GM20431 (cell line): Measurements from ENCODE around the gene SKIC2.
"Not testable (repeated sequence)": the region's sequence is repeated elsewhere in the genome, so short reads cannot be mapped to it uniquely, and the experiment has no call there.

Source experiments
- in situ Hi-C: fragments of 300-500 bp; cut with MseI, MboI; formaldehyde crosslinking; loops from one replicate; pipeline ENCODE4 v1.15.0; 2020; ENCODE audit warnings: low sequenced_read_pairs; ENCODE audit not compliant: unreplicated experiment

Gene SKIC2

GRCh38 chr6:31958741-31959739 is at the start of gene SKIC2, which contains the start of gene NELFE:
TSS of gene SKIC2 (plus strand) at chr6:31959175. CDS start at chr6:31959193, 18 bp downstream.
TSS of gene NELFE (minus strand) at chr6:31958971. CDS start at chr6:31958446, 525 bp downstream.
- in situ Hi-C loops: no loop called here

DNA sequence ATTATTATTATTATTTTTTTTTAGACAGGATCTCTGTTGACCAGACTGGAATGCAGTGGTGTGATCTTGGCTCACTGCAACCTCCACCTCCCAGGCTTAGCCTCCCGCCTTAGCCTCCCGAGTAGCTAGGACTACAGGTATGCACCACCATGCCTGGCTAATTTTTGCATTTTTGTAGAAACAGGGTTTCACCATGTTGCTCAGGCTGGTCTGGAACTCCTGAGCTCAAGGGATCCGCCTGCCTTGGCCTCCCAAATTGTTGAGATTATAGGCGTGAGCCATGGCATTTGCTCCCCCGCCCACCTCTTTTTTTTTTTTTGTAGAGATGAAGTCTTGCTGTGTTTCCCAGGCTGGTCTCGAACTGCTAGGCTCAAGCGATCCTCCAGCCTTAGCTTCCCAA is 49.7 kb upstream of the SKIC2 start:
- in situ Hi-C loops: not testable (repeated sequence)

DNA sequence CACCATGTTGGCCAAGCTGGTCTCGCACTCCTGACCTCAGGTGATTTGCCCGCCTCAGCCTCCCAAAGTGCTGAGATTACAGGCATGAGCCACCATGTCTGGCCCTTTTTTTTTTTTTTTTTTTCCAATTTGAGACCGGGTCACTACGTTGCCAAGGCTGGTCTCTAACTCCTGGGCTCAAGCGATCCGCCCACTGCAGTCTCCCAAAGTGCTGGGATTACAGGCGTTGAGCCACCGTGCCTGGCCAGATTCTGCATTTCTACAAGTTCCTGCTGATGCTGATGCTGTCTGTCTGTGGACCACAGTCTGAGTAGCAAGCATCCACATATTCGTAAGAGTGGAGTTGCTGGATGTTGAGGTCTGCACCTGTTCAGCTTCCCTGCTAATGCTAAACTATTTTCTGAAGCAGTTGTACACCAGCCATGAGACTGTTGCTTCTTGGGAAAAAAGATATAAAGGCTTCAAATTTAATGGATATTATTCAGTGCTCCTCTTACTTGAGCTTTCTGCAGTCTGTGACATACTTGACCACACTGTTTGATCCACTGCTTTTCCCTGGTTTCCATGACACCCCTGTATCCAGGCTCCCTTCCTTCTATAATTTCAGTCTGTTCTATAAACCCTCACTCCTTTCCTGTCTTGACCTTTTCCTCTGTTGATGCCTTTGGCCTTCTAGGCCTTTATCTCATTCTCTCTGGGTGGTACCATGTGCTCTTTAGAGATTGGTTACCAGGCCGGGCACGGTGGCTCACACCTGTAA is 47.0 kb upstream of the SKIC2 start:
- in situ Hi-C loops: no loop called here

DNA sequence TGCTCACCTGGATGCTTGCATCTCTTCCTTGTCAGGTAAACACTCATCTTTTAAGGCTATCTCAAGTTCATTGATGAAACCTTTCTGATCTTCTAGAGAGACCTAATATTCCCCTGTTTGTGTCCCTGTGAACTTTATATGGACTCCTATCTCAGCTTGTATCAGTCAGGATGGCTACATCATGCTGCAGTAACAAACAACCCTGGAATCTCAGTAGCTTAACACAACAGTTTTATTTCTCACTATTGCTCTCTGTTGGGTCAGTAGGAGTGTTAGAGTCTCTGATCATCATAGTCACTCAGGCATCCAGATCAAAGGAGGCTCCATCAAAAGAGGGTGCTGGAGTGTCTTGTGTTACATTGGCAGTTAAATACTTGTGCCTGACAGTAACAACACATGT is 43.6 kb upstream of the SKIC2 start:
- in situ Hi-C loops: no loop called here

GRCh38 chr6:31915756-31916155 is 43.2 kb upstream of the SKIC2 start:
- in situ Hi-C loops: no loop called here

DNA sequence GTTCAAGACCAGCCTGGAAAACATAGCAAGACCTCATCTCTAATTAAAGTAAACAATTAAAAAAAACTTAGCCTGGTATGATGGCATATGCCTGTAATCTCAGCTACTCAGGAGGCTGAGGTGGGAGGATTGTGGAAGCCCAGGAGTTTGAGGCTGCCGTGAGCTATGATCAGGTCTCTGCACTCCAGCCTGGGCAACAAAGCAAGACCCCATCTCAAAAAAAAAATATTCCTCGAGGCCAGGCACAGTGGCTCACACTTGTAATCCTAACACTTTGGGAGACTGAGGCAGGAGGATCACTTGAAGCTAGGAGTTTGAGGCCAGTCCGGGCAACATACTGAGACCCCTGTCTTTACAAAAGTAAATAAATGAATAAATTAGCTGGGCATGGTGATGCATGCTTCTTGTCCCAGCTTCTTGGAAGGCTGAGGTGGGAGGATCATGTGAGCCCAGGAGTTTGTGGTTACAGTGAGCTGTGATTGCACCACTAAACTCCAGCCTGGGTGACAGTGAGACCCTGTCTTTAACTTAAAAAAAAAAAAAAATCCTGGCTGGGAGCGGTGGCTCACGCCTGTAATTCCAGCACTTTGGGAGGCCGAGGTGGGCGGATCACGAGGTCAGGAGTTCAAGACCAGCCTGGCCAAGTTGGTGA is 40.8 kb upstream of the SKIC2 start:
- in situ Hi-C loops: no loop called here

DNA sequence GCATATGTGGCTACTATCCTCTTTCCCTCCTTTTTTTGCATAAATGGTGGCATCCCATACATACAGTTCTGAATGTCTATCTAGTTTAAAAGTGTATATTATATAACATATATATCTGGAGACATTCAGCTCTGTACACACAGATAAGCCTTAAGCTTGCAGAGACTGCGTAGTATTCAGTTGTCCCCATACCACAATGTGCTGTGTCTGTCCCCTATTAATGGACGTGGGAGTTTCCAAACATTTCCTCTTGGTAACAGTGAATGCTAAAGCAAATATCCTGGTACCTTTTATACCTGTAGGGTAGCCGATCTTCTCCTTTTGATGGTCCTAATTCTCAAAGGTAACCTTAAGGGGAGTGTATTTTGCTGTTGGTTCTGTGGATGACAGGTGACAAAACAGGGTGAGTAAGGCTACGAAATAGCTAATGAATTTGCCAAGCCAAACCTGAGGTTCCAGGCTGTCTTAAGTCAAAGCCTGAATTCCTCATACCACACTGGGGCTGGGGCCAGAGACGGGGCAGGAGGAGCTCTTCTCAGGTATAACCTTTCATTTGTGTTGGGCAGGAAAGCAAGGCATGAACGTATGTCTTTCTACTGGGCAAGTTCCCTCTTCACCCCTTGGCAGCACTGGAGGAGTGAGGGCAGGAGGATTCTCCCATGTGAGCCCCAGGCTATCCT is 39.2 kb upstream of the SKIC2 start:
- in situ Hi-C loops: no loop called here

GRCh38 chr6:31920811-31921210 is 38.2 kb upstream of the SKIC2 start:
- in situ Hi-C loops: no loop called here

DNA sequence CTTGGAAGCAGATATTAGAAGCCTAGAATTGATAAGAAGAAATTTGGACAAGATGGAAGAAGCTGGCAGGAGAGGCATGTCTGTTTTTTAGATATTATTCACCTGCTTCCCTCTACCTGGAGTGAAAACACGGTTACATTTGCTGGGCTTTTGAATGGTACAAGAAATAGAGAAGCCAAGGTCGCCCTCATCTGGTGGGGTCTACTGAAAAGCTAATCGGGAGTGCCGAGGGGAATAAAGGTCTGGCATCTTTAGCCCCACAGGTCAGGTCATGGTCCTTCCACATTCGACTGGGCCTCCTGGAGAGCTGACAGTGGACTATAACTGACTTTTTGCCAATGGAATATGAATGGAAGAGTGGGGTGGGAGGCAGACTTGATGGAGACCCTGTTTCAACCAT is 36.0 kb upstream of the SKIC2 start:
- in situ Hi-C loops: no loop called here

DNA sequence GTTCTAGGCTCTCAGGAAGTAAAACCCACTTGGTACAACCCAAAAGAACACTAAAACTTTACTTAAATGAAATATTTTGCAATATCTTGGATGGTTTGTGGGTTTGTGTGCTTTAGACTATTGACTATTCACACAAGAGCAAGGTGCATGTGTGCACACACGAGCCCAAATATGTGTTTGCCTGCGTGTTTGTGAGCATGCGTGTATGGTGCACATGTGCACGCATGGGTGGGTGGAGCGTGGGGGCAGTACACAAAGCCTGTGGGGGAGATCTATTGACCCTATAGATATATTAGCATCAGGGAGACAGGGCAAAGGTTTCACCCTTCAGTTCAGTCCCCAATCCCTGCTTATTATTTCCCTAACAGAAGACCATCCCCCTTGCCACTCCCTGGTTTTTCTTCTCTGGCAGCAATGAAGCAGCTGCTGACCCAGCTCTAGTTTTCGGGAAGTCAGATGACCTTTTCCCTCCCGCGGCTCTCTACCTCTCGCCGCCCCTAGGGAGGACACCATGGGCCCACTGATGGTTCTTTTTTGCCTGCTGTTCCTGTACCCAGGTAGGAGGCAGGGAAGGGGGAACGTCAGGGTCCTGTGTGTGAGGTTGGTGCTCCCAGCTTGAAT is 31.6 kb upstream of the SKIC2 start, which contains the start of gene C2:
Gene C2 (plus strand): TSS at position 476 of the 621 bp plus-strand sequence. CDS start 36 bp downstream, at position 512.
- in situ Hi-C loops: no loop called here

DNA sequence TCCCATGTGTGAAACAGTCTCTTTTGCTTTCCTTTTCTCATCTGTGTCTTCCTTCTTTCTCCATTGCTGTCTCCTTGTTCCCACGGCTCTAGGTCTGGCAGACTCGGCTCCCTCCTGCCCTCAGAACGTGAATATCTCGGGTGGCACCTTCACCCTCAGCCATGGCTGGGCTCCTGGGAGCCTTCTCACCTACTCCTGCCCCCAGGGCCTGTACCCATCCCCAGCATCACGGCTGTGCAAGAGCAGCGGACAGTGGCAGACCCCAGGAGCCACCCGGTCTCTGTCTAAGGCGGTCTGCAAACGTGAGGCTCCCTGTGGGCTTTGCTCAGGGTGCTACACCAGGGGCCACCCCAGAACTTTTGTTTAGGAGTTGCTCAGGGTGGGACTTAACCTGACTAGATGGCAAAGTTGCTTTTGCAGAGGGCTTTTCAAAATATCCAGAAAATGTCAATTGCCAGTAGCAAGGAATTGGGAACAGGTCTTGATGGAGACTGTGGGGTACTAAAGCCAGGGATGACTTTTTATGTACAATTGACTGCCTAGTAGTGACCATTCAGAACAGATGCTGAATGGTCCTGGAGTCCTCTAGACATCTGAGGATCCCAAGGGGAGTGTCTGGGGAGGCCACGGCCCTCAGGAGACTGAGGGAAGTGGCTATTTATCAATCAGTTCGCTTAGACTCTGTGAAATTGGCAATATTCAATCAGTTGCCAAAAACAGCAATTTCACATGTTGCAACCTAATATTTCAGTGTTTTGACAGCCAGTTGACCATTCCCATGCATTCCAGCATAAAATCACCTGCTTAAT is 30.9 kb upstream of the SKIC2 start:
- in situ Hi-C loops: no loop called here

GRCh38 chr6:31928672-31928939 is 30.4 kb upstream of the SKIC2 start:
- in situ Hi-C loops: no loop called here

DNA sequence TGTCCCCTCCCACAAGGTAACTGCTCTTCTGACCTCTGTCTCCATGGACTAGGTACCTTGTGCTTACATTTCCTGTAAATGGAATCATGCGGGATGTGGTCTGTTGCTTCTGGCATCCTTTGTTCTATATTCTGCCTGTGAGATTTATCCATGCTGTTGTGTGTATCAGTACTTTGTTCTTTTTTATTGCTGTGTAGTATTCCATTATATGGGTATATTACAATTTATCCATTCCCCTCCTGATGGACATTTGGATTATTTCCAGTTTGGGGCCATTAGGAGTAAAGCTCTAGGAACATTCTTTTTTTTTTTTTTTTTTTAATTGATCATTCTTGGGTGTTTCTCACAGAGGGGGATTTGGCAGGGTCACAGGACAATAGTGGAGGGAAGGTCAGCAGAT is 28.0 kb upstream of the SKIC2 start:
- in situ Hi-C loops: no loop called here

DNA sequence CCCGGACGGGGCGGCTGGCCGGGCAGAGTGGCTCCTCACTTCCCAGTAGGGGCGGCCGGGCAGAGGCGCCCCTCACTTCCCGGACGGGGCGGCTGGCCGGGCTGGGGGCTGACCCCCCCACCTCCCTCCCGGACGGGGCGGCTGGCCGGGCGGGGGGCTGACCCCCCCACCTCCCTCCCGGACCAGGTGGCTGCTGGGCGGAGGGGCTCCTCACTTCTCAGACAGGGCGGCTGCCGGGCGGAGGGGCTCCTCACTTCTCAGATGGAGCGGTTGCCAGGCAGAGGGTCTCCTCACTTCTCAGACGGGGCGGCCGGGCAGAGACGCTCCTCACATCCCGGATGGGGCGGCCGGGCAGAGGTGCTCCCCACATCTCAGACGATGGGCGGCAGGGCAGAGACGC is 26.8 kb upstream of the SKIC2 start:
- in situ Hi-C loops: not testable (repeated sequence)

- in situ Hi-C loops: no loop called here
Observed at GRCh38 chr6:31933537-31933936, 25.4 kb upstream of the SKIC2 start.

- in situ Hi-C loops: no loop called here
Observed at GRCh38 chr6:31935021-31935420, 24.0 kb upstream of the SKIC2 start.

- in situ Hi-C loops: no loop called here
Observed at GRCh38 chr6:31935823-31936222, 23.2 kb upstream of the SKIC2 start.

DNA sequence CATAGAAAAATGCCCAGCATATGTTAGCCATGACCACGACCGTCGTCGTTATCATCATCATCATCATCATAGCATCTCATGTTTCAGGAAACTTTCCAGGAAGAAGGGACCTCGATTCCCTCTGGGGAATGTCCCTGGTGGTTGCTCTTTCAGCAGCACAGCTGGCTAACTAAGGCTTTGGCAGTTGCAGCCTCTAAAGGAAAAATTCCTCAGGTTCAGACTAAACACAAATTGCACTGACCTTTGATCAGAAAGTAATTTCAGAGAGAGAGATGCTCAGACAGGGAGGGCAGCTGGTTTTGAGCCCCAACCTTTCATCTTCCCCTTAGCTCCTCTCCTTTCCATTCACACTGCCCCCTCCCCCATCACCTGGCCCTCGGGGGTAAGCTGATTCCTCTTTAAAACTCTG is 18.7 kb upstream of the SKIC2 start:
- in situ Hi-C loops: no loop called here

DNA sequence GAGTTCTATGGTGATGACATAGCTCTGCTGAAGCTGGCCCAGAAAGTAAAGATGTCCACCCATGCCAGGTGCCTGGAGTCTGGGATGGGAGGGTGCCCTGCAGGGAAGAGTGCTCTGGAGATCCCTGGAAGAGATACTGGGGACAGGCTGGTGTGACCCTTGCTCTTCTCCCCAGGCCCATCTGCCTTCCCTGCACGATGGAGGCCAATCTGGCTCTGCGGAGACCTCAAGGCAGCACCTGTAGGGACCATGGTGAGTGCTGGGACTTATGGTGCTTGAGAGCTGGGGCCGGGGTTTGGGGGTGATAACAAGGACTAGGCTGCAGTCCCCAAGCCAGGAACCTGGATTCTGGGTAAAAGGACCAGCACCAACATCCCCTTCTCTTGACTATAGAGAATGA is 15.2 kb upstream of the SKIC2 start:
- in situ Hi-C loops: no loop called here
